ENCODE data around the gene PTPRU. TPM values are rescaled to one million over a fixed set of nuclear protein-coding genes. Genes with fewer than 3 reads are reported as not detected.

Gene PTPRU
- total RNA-seq, 3 donors from 2014 or later = 1.8 to 14.3 (median 2.2) TPM

- Histone ChIP-seq H3K4me1 (ENCODE audit: low read depth) (no peaks in the 10 kb centered on the region), H3K4me3 (no peak overlapping the region), H3K36me3 (ENCODE audit: low read depth) (no peaks in the 10 kb centered on the region), H3K9me3 (no peaks in the 10 kb centered on the region)
- no peak for DNase-seq
- no peak for ATAC-seq
- intact Hi-C loops (cut with DNase I, micrococcal nuclease) = no loop called here
- TF ChIP-seq CTCF (IDR thresholded peaks at IDR 0.05) = no peak
Observed at GRCh38 chr1:29341936-29342335, 105.6 kb downstream of the PTPRU start.

GRCh38 chr1:29342351-29342750 lies 106.0 kb downstream of the PTPRU start:
- H3K4me3 ChIP-seq = no peak overlapping the region
- ATAC-seq (no peak), DNase-seq (no peak)
- no peaks in the 10 kb centered on the region for H3K9me3 ChIP-seq
- intact Hi-C loops (cut with DNase I, micrococcal nuclease) = no loop called here
- no peaks in the 10 kb centered on the region for H3K4me1 ChIP-seq (ENCODE audit: low read depth)
- H3K36me3 ChIP-seq (ENCODE audit: low read depth) = no peaks in the 10 kb centered on the region
- no peak for TF ChIP-seq CTCF (IDR thresholded peaks at IDR 0.05)

- no peaks in the 10 kb centered on the region for H3K4me1 ChIP-seq (ENCODE audit: low read depth)
- no peaks in the 10 kb centered on the region for H3K9me3 ChIP-seq
- intact Hi-C loops (cut with DNase I, micrococcal nuclease) = no loop called here
- H3K36me3 ChIP-seq (ENCODE audit: low read depth) = no peaks in the 10 kb centered on the region
- H3K4me3 ChIP-seq = no peak overlapping the region
- no peak for TF ChIP-seq CTCF (IDR thresholded peaks at IDR 0.05)
- DNase-seq = no peak
- no peak for ATAC-seq
Observed at GRCh38 chr1:29342983-29343382, 106.7 kb downstream of the PTPRU start.

GRCh38 chr1:29343476-29343875 lies 107.2 kb downstream of the PTPRU start:
- TF ChIP-seq CTCF (IDR thresholded peaks at IDR 0.05) = no peak
- no peak overlapping the region for H3K4me3 ChIP-seq
- H3K9me3 ChIP-seq = no peaks in the 10 kb centered on the region
- DNase-seq = no peak
- H3K36me3 ChIP-seq (ENCODE audit: low read depth) = no peaks in the 10 kb centered on the region
- intact Hi-C loops (cut with DNase I, micrococcal nuclease) = no loop called here
- no peak for ATAC-seq
- H3K4me1 ChIP-seq (ENCODE audit: low read depth) = no peaks in the 10 kb centered on the region

GRCh38 chr1:29343908-29344307 lies 107.6 kb downstream of the PTPRU start:
- H3K9me3 ChIP-seq = no peaks in the 10 kb centered on the region
- no peak overlapping the region for H3K4me3 ChIP-seq
- no peaks in the 10 kb centered on the region for H3K4me1 ChIP-seq (ENCODE audit: low read depth)
- no peak for ATAC-seq
- no peak for TF ChIP-seq CTCF (IDR thresholded peaks at IDR 0.05)
- H3K36me3 ChIP-seq (ENCODE audit: low read depth) = no peaks in the 10 kb centered on the region
- DNase-seq = no peak
- intact Hi-C loops (cut with DNase I, micrococcal nuclease) = no loop called here

- intact Hi-C loops (cut with DNase I, micrococcal nuclease) = no loop called here
- Histone ChIP-seq H3K4me3 (no peak overlapping the region), H3K4me1 (ENCODE audit: low read depth) (no peaks in the 10 kb centered on the region), H3K36me3 (ENCODE audit: low read depth) (no peaks in the 10 kb centered on the region), H3K9me3 (no peaks in the 10 kb centered on the region)
- TF ChIP-seq CTCF (IDR thresholded peaks at IDR 0.05) = no peak
- no peak for DNase-seq
- no peak for ATAC-seq
Observed at GRCh38 chr1:29344336-29344735, 108.0 kb downstream of the PTPRU start.

Measured in mucosa of descending colon (tissue), 3 donors.